Coronary artery (tissue), 2 donors: Measurements from ENCODE around the gene IGFN1.

Experiments used
- DNase-seq: peaks from one replicate; pipeline ENCODE4 v3.0.0-alpha.2; 2017; ENCODE audit warnings: low spot score
- H3K27ac ChIP-seq, 2 donors: fragments of 200-600 bp; sonication (generic); one replicate each; pipeline ENCODE4 v1.5.1; 2016 to 2019
- H3K4me3 ChIP-seq: fragments of 200-600 bp; sonication (generic); 2 replicates; pipeline ENCODE4 v1.5.1; 2016; ENCODE audit warnings: mild to moderate bottlenecking, moderate library complexity
- TF ChIP-seq, protein P1 (sequence below): fragments of 200-600 bp; sonication (generic); IDR thresholded peaks from one replicate; pipeline ENCODE4 v1.5.1; 2019; ENCODE audit warnings: antibody characterized with exemption

Gene IGFN1

GRCh38 chr1:201241736-201242135 lies 51.1 kb downstream of the IGFN1 start:
- DNase-seq = no peak
- Histone ChIP-seq H3K27ac (no peak overlapping the region), H3K4me3 (no peak overlapping the region)
- TF ChIP-seq, protein P1, sequence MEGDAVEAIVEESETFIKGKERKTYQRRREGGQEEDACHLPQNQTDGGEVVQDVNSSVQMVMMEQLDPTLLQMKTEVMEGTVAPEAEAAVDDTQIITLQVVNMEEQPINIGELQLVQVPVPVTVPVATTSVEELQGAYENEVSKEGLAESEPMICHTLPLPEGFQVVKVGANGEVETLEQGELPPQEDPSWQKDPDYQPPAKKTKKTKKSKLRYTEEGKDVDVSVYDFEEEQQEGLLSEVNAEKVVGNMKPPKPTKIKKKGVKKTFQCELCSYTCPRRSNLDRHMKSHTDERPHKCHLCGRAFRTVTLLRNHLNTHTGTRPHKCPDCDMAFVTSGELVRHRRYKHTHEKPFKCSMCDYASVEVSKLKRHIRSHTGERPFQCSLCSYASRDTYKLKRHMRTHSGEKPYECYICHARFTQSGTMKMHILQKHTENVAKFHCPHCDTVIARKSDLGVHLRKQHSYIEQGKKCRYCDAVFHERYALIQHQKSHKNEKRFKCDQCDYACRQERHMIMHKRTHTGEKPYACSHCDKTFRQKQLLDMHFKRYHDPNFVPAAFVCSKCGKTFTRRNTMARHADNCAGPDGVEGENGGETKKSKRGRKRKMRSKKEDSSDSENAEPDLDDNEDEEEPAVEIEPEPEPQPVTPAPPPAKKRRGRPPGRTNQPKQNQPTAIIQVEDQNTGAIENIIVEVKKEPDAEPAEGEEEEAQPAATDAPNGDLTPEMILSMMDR = no peak

DNA sequence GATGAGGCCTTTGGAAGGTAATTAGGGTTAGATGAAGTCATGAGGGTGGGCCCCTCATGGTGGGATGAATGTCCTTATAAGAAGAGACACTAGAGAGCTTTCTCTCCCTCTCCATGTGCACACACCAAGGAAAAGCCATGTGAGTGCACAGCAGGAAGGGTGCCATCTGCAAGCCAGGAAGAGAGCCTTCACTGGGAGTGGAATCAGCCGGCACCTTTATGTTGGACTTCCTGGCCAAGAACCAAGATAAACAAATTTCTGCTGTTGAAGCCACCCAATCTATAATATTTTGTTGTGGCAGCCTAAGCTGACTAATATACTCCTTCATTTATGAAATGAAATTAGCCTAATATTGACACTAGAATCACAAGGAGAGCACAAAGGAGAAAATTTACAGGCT lies 54.5 kb downstream of the IGFN1 start:
- TF ChIP-seq, protein P1 = no peak
- DNase-seq = peak; percentile 19
- Histone ChIP-seq H3K27ac (no peak overlapping the region), H3K4me3 (no peak overlapping the region)

DNA sequence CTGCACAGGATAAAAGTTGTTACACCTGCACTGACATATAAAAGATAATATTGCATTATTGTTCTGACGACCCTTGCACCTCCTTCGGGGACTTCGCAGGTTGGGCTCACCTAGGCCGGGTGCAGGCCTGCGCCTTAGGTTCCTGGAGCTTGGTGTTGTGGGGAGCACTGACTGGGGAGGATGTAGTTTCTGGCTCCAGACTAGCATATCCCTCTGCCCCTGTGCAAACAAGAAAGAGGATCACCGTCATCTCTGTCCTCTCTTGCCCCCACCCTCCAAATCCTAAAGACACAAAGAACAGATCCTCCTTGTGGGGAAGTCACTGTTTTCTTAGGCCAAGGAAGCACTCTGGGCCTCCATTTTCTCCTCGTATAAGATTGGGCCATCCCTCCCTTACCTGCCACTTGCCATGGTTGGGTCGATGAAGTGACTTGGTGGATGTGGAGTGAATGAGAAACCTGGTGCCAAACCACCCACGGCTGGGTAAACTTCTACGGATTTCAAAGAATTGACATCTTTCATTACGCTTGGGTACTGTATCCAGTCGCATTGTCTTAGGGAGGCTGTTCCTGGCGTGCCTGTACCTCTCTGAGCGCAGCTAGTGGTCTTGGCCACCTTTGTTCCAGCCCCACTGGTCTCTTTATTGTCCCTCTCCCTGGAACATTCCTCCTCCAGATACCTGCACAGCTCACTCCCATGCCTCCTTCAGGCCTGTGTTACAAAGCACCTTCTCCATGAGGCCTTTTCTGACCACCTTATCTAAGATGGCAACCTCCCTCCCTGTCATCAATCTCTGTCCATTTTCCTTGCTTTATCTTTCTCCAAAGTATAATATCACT lies 58.3 kb downstream of the IGFN1 start:
- Histone ChIP-seq H3K4me3 (no peak overlapping the region), H3K27ac (no peak overlapping the region)
- TF ChIP-seq, protein P1 = no peak
- peak; percentile 55 for DNase-seq

- DNase-seq = peak; percentile 70
- Histone ChIP-seq H3K4me3 (no peak overlapping the region), H3K27ac (no peak overlapping the region)
- TF ChIP-seq, protein P1 = no peak
Measured at GRCh38 chr1:201250326-201251011, 59.8 kb downstream of the IGFN1 start.

- Histone ChIP-seq H3K4me3 (no peak overlapping the region), H3K27ac (no peak overlapping the region)
- TF ChIP-seq, protein P1 = no peak
- no peak for DNase-seq
Measured at GRCh38 chr1:201251411-201251810, 60.8 kb downstream of the IGFN1 start.

- no peak for DNase-seq
- TF ChIP-seq, protein P1 = no peak
- Histone ChIP-seq H3K27ac (no peak overlapping the region), H3K4me3 (no peak overlapping the region)
Measured at GRCh38 chr1:201251851-201252430, 61.3 kb downstream of the IGFN1 start.
